CD4-positive, alpha-beta T cell (primary cell): Measurements from ENCODE around the gene ABHD5. TPM values are rescaled to one million over a fixed set of nuclear protein-coding genes. Genes with fewer than 3 reads are reported as not detected.

Source experiments
- ATAC-seq: fragments of 200-7000 bp; cut with Tn5 transposase; one replicate; pipeline ENCODE4 v1.10.0; 2022; ENCODE audit warnings: mild to moderate bottlenecking; ENCODE audit not compliant: poor library complexity
- CTCF ChIA-PET: fragments of 350-600 bp; sonication (Branson Sonifier 250); formaldehyde crosslinking; loops from one replicate; lab custom pipeline; 2021; ENCODE audit warnings: antibody characterized with exemption, inconsistent platforms; lab: Charles Lee
- POLR2A ChIA-PET: fragments of 350-600 bp; sonication (Branson Sonifier 250); formaldehyde crosslinking; loops from one replicate; lab custom pipeline; 2021; ENCODE audit warnings: antibody characterized with exemption, inconsistent platforms; lab: Charles Lee
- DNase-seq, 14 experiments: peaks; one replicate each; pipeline ENCODE4 v3.0.0-alpha.2; 2013 to 2020; ENCODE audit warnings: mixed read lengths in 2 of 14
- H3K27ac ChIP-seq, 2 donors: one replicate each; pipeline versions ENCODE4 v1.5.1 to v1.7.0; 2013; ENCODE audit warnings: low read length in 2 of 2, low read depth in 1 of 2, mild to moderate bottlenecking in 1 of 2
- H3K27me3 ChIP-seq, 2 experiments: 1 replicate in 1 of 2; 2 replicates in 1 of 2; pipeline versions ENCODE4 v1.6.1 to v1.7.0; 2013; ENCODE audit warnings: low read length in 2 of 2, control low read depth in 1 of 2, mild to moderate bottlenecking in 1 of 2, moderate library complexity in 1 of 2; ENCODE audit not compliant: insufficient read depth in 2 of 2, control insufficient read depth in 1 of 2
- H3K36me3 ChIP-seq: one replicate; pipeline ENCODE4 v1.6.1; 2013; ENCODE audit warnings: low read length, control low read depth; ENCODE audit not compliant: insufficient read depth
- H3K4me1 ChIP-seq: one replicate; pipeline ENCODE4 v1.6.1; 2013; ENCODE audit warnings: low read length, control low read depth; ENCODE audit not compliant: insufficient read depth
- H3K4me3 ChIP-seq: one replicate; pipeline ENCODE4 v1.5.1; 2013; ENCODE audit warnings: mild to moderate bottlenecking, low read length, moderate library complexity
- H3K9me3 ChIP-seq, 2 experiments: 1 replicate in 1 of 2; 2 replicates in 1 of 2; pipeline versions ENCODE4 v1.6.1 to v1.7.0; 2013; ENCODE audit warnings: low read length in 2 of 2, mild to moderate bottlenecking in 2 of 2, control low read depth in 1 of 2, moderate library complexity in 1 of 2; ENCODE audit not compliant: control insufficient read depth in 1 of 2, insufficient read depth in 1 of 2
- H3K27ac Mint-ChIP-seq: one replicate; pipeline ENCODE4 v1.8.0; 2020; ENCODE audit warnings: mixed read lengths
- H3K27me3 Mint-ChIP-seq: one replicate; pipeline ENCODE4 v1.8.0; 2021; ENCODE audit warnings: mixed read lengths
- H3K36me3 Mint-ChIP-seq: one replicate; pipeline ENCODE4 v1.8.0; 2021; ENCODE audit warnings: low read depth, mixed read lengths
- H3K4me1 Mint-ChIP-seq: one replicate; pipeline ENCODE4 v1.8.0; 2021; ENCODE audit warnings: low read depth, mixed read lengths
- H3K4me3 Mint-ChIP-seq: one replicate; pipeline ENCODE4 v1.8.0; 2020; ENCODE audit warnings: mild to moderate bottlenecking, mixed read lengths
- H3K9me3 Mint-ChIP-seq: one replicate; pipeline ENCODE4 v1.8.0; 2020; ENCODE audit warnings: mixed read lengths
- intact Hi-C, 2 experiments: fragments of 100-400 bp; cut with DNase I in 1 of 2; cut with micrococcal nuclease in 1 of 2; formaldehyde crosslinking; loops; one replicate each; pipeline versions ENCODE4 v1.15.1 to v1.9.0; 2023 to 2025; cut with DNase I, micrococcal nuclease
- total RNA-seq, 174 experiments: library from RNA in 2 of 174; stranded (reverse) in 2 of 174; gene quantifications; one replicate each; pipeline ENCODE4 v1.2.3 and lab custom pipeline; 2021 to 2026
- TF ChIP-seq, protein P1 (sequence below): fragments of 200-600 bp; IDR thresholded peaks from one replicate; pipeline ENCODE4 v1.8.0; 2022; ENCODE audit warnings: antibody characterized with exemption, mild to moderate bottlenecking

ABHD5 gene
- total RNA-seq, 2 experiments from 2014 or later = 6.4 to 9.3 TPM

DNA sequence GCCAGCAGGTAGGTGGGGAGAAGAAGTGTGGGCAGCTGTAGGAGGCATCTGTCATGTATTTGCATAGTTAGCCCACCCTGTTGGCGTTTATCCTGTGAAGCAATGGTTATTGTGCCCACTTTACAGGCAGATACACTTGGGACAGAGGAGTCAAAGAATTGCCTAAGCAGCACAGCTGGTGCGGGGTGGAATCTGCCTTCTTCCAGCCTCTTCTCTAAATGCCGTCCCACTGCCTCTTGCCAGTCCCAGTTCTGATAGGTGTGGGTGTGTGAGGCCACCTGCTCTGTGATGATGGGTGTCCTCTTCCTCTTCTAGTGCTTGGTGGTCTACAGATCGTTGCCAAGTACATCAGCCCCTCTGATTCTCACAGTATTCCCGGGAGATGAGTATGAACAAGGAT lies 80.9 kb downstream of the ABHD5 start:
- H3K9me3 Mint-ChIP-seq = no peaks in the 10 kb centered on the region
- H3K36me3 Mint-ChIP-seq = no peaks in the 10 kb centered on the region
- H3K27ac Mint-ChIP-seq = no peak overlapping the region
- no peaks in the 10 kb centered on the region for H3K9me3 ChIP-seq
- H3K36me3 ChIP-seq = no peaks in the 10 kb centered on the region
- no peak overlapping the region for H3K27ac ChIP-seq
- intact Hi-C loops = no loop called here
- H3K4me1 Mint-ChIP-seq = peaks cover 37% of the 10 kb centered on the region
- ATAC-seq (no peak), DNase-seq (no peak)
- H3K27me3 Mint-ChIP-seq = peaks cover 11% of the 10 kb centered on the region
- POLR2A ChIA-PET = no interaction called here
- no peaks in the 10 kb centered on the region for H3K27me3 ChIP-seq
- H3K4me1 ChIP-seq = peaks cover 42% of the 10 kb centered on the region
- H3K4me3 ChIP-seq = no peak overlapping the region
- TF ChIP-seq, protein P1, sequence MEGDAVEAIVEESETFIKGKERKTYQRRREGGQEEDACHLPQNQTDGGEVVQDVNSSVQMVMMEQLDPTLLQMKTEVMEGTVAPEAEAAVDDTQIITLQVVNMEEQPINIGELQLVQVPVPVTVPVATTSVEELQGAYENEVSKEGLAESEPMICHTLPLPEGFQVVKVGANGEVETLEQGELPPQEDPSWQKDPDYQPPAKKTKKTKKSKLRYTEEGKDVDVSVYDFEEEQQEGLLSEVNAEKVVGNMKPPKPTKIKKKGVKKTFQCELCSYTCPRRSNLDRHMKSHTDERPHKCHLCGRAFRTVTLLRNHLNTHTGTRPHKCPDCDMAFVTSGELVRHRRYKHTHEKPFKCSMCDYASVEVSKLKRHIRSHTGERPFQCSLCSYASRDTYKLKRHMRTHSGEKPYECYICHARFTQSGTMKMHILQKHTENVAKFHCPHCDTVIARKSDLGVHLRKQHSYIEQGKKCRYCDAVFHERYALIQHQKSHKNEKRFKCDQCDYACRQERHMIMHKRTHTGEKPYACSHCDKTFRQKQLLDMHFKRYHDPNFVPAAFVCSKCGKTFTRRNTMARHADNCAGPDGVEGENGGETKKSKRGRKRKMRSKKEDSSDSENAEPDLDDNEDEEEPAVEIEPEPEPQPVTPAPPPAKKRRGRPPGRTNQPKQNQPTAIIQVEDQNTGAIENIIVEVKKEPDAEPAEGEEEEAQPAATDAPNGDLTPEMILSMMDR = no peak
- CTCF ChIA-PET = no interaction called here
- H3K4me3 Mint-ChIP-seq = no peak overlapping the region

- H3K4me3 Mint-ChIP-seq = no peak overlapping the region
- TF ChIP-seq, protein P1 = no peak
- H3K27ac ChIP-seq = peak overlapping the region in 1 of 2 donors; percentile 27
- no peaks in the 10 kb centered on the region for H3K36me3 ChIP-seq
- no peaks in the 10 kb centered on the region for H3K9me3 ChIP-seq
- ChIA-PET POLR2A (no interaction called here), CTCF (no interaction called here)
- peaks cover 41% of the 10 kb centered on the region for H3K4me1 ChIP-seq
- no peaks in the 10 kb centered on the region for H3K27me3 ChIP-seq
- H3K9me3 Mint-ChIP-seq = no peaks in the 10 kb centered on the region
- H3K27me3 Mint-ChIP-seq = peaks cover 11% of the 10 kb centered on the region
- no peaks in the 10 kb centered on the region for H3K36me3 Mint-ChIP-seq
- intact Hi-C loops = no loop called here
- peaks cover 35% of the 10 kb centered on the region for H3K4me1 Mint-ChIP-seq
- no peak overlapping the region for H3K27ac Mint-ChIP-seq
- no peak overlapping the region for H3K4me3 ChIP-seq
- DNase-seq = peak in 3 of 14 experiments; percentile 34 to 57 (median 42)
- ATAC-seq = peak; percentile 27
Measured at GRCh38 chr3:43773273-43774094, 82.7 kb downstream of the ABHD5 start.

- H3K4me1 Mint-ChIP-seq = peaks cover 24% of the 10 kb centered on the region
- TF ChIP-seq, protein P1 = no peak
- CTCF ChIA-PET = no interaction called here
- ATAC-seq = no peak
- no peak overlapping the region for H3K27ac Mint-ChIP-seq
- H3K36me3 Mint-ChIP-seq = no peaks in the 10 kb centered on the region
- H3K9me3 Mint-ChIP-seq = no peaks in the 10 kb centered on the region
- no peaks in the 10 kb centered on the region for H3K27me3 ChIP-seq
- H3K36me3 ChIP-seq = no peaks in the 10 kb centered on the region
- intact Hi-C loops = no loop called here
- H3K27ac ChIP-seq = no peak overlapping the region
- H3K4me1 ChIP-seq = peaks cover 28% of the 10 kb centered on the region
- H3K4me3 ChIP-seq = no peak overlapping the region
- POLR2A ChIA-PET = no interaction called here
- H3K4me3 Mint-ChIP-seq = no peak overlapping the region
- DNase-seq = no peak
- peaks cover 6% of the 10 kb centered on the region for H3K27me3 Mint-ChIP-seq
- no peaks in the 10 kb centered on the region for H3K9me3 ChIP-seq
Measured at GRCh38 chr3:43774799-43775198, 84.1 kb downstream of the ABHD5 start.
